GM12801 (cell line): Measurements from ENCODE around the gene DOLK.

Source experiments
- TF ChIP-seq, protein P1 (sequence below): IDR thresholded peaks from one replicate; pipeline ENCODE4 v1.5.1; 2011; ENCODE audit warnings: control low read depth; ENCODE audit not compliant: insufficient read length; ENCODE audit errors: extremely low read depth

The DOLK gene

GRCh38 chr9:128972956-128973355 lies 25.6 kb upstream of the DOLK start:
- TF ChIP-seq, protein P1, sequence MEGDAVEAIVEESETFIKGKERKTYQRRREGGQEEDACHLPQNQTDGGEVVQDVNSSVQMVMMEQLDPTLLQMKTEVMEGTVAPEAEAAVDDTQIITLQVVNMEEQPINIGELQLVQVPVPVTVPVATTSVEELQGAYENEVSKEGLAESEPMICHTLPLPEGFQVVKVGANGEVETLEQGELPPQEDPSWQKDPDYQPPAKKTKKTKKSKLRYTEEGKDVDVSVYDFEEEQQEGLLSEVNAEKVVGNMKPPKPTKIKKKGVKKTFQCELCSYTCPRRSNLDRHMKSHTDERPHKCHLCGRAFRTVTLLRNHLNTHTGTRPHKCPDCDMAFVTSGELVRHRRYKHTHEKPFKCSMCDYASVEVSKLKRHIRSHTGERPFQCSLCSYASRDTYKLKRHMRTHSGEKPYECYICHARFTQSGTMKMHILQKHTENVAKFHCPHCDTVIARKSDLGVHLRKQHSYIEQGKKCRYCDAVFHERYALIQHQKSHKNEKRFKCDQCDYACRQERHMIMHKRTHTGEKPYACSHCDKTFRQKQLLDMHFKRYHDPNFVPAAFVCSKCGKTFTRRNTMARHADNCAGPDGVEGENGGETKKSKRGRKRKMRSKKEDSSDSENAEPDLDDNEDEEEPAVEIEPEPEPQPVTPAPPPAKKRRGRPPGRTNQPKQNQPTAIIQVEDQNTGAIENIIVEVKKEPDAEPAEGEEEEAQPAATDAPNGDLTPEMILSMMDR: no peak

- TF ChIP-seq, protein P1: no peak
Measured at GRCh38 chr9:128969491-128969890, 22.1 kb upstream of the DOLK start.

GRCh38 chr9:128947277-128947526 lies 201 bp downstream of the DOLK start:
- TF ChIP-seq, protein P1: no peak

- TF ChIP-seq, protein P1: no peak
Measured at GRCh38 chr9:128946571-128947276, 679 bp downstream of the DOLK start.

DNA sequence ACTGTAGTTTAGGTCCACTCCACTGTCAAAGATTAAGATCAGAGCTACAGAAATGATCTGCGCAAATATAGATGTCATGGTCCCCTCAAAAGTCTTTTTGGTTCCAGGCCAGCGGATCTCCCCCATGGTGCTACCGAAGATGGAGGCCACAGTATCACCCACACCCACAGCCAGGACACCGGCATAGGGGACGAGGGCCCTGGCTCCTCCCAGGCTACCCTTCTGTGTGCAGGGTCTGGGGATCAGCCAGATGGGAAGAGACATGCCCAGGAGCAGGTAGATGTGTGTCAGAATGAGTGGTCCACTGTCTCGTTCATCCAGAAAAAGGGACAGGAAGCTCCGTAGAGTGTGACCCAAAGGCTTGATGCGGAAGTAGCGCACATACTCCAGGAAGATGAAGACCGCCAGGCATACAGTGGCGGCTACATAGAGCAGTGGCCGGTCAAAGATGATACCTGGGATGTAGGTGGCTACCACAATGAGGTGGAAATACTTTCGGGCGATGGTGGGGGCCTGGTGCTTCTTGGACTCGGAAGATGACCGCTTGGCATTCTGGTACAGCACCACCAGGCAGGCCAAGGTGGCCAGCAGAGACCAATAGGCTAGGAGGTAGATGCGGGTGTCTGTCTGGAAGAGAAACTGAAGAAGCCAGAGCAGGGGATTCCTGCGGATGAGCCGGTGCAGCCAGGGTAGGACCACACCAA lies 1.5 kb downstream of the DOLK start:
- TF ChIP-seq, protein P1: no peak

DNA sequence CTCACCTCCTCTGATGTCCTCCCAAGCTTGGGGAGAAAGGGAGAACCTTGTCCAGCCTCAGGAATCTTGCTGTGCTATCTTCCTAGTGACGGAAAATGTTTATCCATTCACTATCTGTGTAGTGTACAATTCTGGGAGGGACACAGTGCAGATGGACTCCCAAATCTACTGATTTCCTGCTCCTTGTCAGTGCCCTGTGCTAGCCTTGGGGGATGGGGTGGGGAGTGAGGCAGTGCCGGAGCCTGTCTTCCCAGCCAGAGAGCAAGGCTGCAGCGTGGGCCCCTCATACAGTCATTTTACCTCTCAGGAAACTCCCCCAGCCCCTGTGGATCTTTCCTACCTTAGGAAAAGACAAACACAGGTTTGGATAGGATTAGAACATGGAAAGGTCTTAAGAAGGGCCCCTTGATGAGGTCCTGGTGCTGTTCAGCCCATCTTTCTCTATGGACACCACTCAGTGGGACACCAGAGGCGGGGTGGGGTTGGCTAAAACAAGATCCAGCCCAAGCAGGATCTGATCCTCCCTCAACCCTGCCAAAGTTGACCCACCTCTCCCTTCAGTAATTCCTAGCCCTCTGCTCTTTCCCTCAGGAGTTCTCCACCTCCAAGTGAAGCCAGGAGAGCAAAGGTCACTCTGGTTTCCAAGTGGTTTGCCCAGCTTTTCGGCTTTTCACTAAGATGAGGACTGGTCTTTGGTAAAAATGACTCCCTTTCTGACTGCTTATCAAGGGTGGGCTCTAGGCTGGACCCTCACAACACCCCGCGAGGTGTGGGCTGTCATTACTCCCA lies 3.4 kb downstream of the DOLK start:
- TF ChIP-seq, protein P1: no peak

DNA sequence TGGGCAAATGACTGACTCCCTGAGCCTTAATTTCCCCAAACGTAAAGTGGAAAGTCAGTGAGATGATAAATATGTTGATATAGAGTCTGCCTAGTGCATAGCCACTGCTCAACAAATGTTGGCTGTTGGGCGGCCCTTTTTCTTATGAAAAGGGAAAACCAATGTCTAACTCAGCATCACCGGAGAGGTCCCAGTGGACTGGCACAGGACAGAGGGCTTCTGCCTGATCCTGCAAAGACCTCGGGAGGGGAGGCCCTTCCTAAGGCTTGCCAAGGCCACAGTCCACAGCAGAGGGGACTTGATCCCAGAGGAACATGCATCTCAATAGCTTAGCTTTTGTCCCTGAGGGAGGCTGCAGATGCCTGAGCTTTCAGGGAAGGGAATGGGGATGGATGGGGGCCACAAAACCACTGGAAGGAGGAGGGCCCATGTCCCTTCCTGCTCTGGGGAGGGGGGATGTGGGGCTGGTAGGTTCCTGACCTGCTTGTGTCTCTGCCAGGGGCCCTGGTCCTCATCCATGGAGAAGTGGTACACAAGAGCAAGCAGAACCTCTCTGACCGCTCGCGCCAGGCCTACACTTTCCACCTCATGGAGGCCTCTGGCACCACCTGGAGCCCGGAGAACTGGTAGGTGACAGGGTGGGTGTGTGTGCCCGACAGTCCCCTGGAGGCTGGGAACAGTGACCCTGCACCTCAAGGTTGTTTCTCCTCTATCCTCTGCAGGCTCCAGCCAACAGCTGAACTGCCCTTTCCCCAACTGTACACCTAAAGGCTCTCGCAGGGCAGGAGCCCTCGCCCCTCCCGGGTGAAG lies 6.3 kb downstream of the DOLK start:
- TF ChIP-seq, protein P1: no peak
